ENCODE data around the gene ANKS1A.

Gene ANKS1A

DNA sequence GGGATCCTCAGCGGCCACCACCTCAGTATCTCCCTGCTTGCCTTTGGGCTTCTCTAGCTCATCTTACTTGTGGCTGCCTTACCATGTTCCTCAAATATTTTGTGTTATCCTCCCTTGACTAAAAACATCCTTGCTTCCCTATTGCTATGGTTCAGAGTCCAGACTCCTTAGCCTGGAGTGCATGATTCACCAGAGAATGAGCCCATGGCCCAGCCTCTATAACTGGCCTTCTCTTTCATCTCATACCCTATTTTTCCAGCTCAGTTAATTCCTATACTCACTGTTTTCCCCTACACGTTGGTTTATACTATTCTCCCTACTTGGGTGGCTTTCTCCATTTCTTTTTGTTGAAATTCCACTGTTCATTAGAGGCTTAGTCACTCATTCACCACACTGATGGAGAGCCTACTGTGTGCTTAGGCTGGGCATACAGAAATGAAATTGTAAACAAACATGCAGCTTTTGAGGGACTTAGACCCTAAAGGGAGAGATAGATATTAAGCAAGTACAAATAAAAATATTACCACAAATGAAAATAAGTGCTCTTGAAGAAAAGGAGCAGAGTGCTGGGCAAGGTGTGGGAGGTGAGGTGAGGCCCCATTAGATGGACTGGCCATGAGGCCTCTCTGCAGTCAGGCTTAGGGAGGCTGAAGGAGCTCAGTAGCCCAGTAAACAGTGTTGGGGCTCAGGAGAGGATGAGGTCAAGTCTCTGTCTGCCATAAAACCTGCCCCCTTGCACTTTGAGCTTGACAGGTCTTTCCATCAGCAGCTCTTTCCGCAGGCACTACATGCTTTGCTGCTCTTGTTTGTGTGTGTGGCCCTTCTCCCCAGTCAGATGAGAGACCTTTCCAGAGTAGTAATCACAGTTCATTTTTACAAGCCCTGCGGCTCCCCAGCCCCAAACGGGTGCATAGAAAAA lies 142.8 kb downstream of the ANKS1A start:
- no peak for DNase-seq (ENCODE audit: extremely low read depth, low read depth)
- TF ChIP-seq, protein P1, sequence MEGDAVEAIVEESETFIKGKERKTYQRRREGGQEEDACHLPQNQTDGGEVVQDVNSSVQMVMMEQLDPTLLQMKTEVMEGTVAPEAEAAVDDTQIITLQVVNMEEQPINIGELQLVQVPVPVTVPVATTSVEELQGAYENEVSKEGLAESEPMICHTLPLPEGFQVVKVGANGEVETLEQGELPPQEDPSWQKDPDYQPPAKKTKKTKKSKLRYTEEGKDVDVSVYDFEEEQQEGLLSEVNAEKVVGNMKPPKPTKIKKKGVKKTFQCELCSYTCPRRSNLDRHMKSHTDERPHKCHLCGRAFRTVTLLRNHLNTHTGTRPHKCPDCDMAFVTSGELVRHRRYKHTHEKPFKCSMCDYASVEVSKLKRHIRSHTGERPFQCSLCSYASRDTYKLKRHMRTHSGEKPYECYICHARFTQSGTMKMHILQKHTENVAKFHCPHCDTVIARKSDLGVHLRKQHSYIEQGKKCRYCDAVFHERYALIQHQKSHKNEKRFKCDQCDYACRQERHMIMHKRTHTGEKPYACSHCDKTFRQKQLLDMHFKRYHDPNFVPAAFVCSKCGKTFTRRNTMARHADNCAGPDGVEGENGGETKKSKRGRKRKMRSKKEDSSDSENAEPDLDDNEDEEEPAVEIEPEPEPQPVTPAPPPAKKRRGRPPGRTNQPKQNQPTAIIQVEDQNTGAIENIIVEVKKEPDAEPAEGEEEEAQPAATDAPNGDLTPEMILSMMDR (IDR thresholded peaks at IDR 0.05; ENCODE audit: low read depth, low read length) = no peak

DNA sequence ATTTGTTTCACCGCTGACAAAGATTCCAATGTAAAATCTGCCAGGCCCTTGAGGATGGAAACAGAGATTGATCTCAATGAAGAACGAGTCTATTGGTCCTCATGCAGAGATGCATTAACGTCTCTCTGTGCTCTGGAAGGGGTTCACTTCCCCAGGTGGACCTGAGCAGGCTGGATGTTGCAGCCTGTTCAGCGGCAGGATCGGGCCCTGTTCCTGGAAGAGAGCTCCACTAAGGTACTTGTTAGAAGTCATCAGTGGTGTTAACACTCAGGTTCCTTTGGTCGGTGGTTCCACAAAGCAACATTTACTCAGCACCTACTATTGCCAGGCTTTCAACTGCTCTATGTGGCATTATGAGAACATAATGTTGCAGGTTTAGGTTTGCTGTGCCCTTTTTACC lies 144.6 kb downstream of the ANKS1A start:
- no peak for DNase-seq (ENCODE audit: extremely low read depth, low read depth)
- TF ChIP-seq, protein P1 (IDR thresholded peaks at IDR 0.05; ENCODE audit: low read depth, low read length) = no peak

DNA sequence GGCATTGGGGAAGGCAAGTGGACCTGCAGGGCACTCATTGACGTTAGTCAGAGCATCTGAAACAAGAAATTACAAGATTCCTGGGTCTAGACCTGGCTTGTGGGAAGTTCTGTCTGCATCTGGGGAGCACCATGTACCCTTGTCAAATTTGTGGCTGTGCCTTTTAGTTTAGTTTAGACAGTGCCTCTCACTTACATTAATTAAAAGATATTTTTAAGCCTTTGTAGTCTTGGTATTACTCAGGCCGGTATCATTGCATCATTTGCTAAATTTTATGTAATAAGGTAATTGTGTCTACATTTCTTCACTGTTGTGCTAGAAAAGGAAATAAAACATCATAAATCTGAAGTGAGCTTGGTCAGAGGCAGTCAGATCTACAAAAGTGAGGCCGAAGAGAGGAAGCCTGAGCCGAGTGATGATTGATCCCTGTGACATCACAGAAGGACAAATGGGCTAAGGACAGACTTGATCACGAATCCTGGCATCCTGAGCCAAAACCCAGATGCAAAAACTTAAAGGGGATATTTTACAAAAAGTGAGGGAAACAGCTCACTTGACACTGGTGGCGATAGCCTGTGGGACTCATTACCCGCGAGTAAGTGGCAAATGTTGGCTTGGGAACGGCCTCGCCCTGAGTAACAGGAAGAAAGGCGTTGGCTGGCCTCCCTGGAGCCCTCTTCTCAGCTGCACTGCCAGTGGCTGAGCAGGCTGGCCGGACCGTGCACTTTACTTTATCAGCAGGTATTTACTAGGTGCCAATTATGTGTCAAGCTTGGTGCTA lies 145.5 kb downstream of the ANKS1A start:
- TF ChIP-seq, protein P1 (IDR thresholded peaks at IDR 0.05; ENCODE audit: low read depth, low read length) = no peak
- no peak for DNase-seq (ENCODE audit: extremely low read depth, low read depth)

DNA sequence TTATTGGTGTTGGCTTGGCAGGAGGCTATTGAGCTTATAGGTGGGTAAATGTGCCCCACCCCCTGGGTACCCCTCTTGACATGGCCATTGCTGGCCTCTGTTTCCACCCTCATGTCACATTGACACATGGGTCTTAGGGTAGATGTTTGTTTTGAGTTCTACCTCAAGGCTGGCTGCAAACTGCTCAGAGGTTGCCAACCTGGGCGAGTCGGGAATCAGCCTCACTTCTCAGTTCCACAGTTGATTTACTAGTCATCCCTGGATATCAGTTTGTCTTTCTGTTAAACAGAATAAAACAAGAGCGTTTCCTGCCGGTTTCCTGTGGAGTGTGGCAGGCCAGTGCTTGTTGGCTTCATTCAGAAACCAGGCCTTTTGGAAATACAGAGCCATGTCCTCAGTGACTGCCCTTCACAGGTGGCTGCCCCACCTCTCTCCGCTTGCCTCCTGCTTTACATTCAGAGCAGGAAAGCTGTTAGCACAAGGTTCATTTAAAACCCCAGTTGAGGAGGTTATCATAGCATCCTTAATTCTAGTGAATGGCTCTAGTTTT lies 146.5 kb downstream of the ANKS1A start:
- no peak for DNase-seq (ENCODE audit: extremely low read depth, low read depth)
- TF ChIP-seq, protein P1 (IDR thresholded peaks at IDR 0.05; ENCODE audit: low read depth, low read length) = no peak

DNA sequence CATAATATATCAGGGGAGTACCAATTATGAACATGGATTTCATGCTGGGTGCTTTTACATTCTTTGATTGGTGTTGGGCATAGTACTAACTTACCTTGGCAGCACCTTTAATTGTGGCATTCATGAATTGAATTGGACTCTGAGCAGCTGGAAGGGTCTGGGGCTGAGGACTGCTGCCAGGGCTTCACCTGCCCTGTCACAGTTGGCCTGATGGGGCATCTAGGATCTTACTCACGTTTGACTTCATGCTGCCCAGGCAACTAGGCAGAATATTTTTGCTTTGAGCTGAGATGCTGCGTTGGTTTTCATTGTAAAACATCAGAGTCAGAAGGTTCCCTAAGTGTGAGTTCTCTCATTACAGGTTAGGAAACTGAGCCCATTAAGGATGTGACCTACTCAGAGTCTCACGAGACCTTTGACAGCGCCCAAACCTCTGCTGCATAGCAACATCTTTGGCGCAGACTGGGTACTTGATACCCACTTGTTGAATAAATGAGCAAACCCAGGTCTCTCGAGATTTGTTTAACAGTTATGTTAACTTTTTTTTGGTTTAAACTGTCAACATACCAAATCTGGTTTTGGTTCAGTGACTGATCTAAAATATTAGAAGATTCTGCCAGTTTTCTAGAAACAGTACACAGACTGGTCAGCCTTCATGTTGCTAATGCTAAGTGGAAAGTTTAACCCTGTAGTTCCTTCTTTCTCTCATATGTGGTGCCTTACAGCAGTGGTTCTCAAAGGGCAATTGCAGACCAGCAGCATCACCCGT lies 147.2 kb downstream of the ANKS1A start:
- no peak for DNase-seq (ENCODE audit: extremely low read depth, low read depth)
- TF ChIP-seq, protein P1 (IDR thresholded peaks at IDR 0.05; ENCODE audit: low read depth, low read length) = no peak

DNA sequence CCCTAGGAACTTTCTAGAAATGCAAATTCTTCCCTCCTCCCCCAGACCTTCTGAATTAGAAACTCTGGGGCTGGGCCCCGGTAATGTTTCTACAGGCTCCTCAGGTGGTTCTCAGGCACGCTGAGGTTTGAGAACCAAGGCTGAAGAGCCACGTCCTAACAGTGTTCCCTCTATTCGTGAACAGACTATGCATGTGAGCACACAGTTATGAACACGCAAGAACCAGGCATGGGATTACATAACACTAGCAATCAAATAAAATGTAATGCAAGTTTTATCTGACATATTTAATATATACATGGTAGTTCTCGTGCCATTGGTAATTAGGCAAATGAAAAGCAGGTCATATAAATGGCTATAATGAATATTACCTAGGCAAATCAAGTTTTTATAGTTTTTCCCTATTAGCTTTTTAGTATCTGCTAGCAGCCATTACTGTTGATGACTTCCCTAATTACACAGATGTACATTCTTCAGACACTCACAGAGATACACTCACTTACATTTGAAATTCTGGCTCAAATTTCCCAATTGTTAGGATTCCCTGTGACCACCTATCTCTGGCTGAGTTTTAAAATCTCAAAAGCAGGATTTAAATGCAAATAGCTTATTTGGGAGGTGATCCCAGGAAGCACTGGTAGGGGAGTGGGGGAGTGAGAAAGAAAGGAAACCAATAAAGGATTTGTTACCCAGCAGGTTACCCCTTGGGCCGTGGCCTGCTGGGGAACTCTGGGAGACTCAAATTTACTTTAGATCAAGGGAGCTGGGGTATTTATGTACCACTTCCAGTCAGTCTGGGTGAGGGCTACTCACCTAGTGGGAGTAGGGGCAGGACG lies 148.0 kb downstream of the ANKS1A start:
- DNase-seq (ENCODE audit: extremely low read depth, low read depth) = no peak
- TF ChIP-seq, protein P1 (IDR thresholded peaks at IDR 0.05; ENCODE audit: low read depth, low read length) = no peak

Data from AG09319 (cell line).